Neural progenitor cell (in vitro differentiated cells): Measurements from ENCODE around the gene NSUN7. TPM values are rescaled to one million over a fixed set of nuclear protein-coding genes. Genes with fewer than 3 reads are reported as not detected.

ENCODE experiments used
- DNase-seq: peaks from one replicate; pipeline ENCODE4 v3.0.0-alpha.2; 2016; ENCODE audit warnings: low spot score
- H2AFZ ChIP-seq: fragments of 200-600 bp; sonication (generic); replicated peaks from 2 replicates; pipeline ENCODE4 v1.6.1; 2016; ENCODE audit warnings: antibody characterized with exemption
- H3F3A ChIP-seq: fragments of 200-600 bp; sonication (generic); 2 replicates; pipeline ENCODE4 v1.6.1; 2016; ENCODE audit warnings: antibody characterized with exemption, low read depth
- H3K27ac ChIP-seq: fragments of 200-600 bp; sonication (generic); 2 replicates; pipeline ENCODE4 v1.5.1; 2016; ENCODE audit warnings: mild to moderate bottlenecking
- H3K27me3 ChIP-seq: fragments of 200-600 bp; sonication (generic); 2 replicates; pipeline ENCODE4 v1.6.1; 2016; ENCODE audit warnings: mild to moderate bottlenecking, moderate library complexity
- H3K36me3 ChIP-seq: fragments of 200-600 bp; sonication (generic); 2 replicates; pipeline ENCODE4 v1.5.1; 2016
- H3K4me1 ChIP-seq: fragments of 200-600 bp; sonication (generic); 2 replicates; pipeline ENCODE4 v1.6.1; 2016; ENCODE audit warnings: mixed run types
- H3K4me2 ChIP-seq: fragments of 200-600 bp; sonication (generic); 2 replicates; pipeline ENCODE4 v1.6.1; 2016
- H3K4me3 ChIP-seq: fragments of 200-600 bp; sonication (generic); 2 replicates; pipeline ENCODE4 v1.5.1; 2016
- H3K79me2 ChIP-seq: fragments of 200-600 bp; sonication (generic); 2 replicates; pipeline ENCODE4 v1.6.1; 2016; ENCODE audit warnings: low read depth
- H3K9ac ChIP-seq: fragments of 200-600 bp; sonication (generic); 2 replicates; pipeline ENCODE4 v1.6.1; 2016
- H3K9me3 ChIP-seq: fragments of 200-600 bp; sonication (generic); 2 replicates; pipeline ENCODE4 v1.5.1; 2016; ENCODE audit warnings: low read depth
- H4K20me1 ChIP-seq: fragments of 200-600 bp; sonication (generic); 2 replicates; pipeline ENCODE4 v1.6.1; 2016; ENCODE audit warnings: low read depth
- H3K27ac Mint-ChIP-seq: 3 replicates; pipeline ENCODE4 v1.8.0; 2021; ENCODE audit warnings: mixed read lengths
- H3K27me3 Mint-ChIP-seq: 2 replicates; pipeline ENCODE4 v1.8.0; 2022; ENCODE audit warnings: low read depth, mild to moderate bottlenecking, inconsistent platforms, moderate library complexity, mixed read lengths; ENCODE audit not compliant: insufficient read depth
- H3K36me3 Mint-ChIP-seq: 3 replicates; pipeline ENCODE4 v1.8.0; 2021; ENCODE audit warnings: mixed read lengths
- H3K4me1 Mint-ChIP-seq: 3 replicates; pipeline ENCODE4 v1.8.0; 2021; ENCODE audit warnings: mixed read lengths
- H3K4me3 Mint-ChIP-seq: 3 replicates; pipeline ENCODE4 v1.8.0; 2021; ENCODE audit warnings: mild to moderate bottlenecking, moderate library complexity, mixed read lengths
- H3K9me3 Mint-ChIP-seq: 3 replicates; pipeline ENCODE4 v1.8.0; 2020; ENCODE audit warnings: mixed read lengths
- EZH2 ChIP-seq: fragments of 200-600 bp; sonication (generic); IDR thresholded peaks from 2 replicates; pipeline ENCODE4 v1.6.1; 2017; ENCODE audit warnings: antibody characterized with exemption, mild to moderate bottlenecking, moderate library complexity
- EZH2phosphoT487 ChIP-seq: fragments of 200-600 bp; sonication (generic); IDR thresholded peaks from 2 replicates; pipeline ENCODE4 v1.6.1; 2017; ENCODE audit warnings: antibody characterized with exemption
- total RNA-seq: library from RNA; depleted of rRNA; stranded (reverse); fragments of >200 nt; gene quantifications from 2 replicates; pipeline ENCODE4 v1.2.3, GENCODE V29; 2015; ENCODE audit warnings: low replicate concordance
- TF ChIP-seq, protein P1 (sequence below): fragments of 200-600 bp; sonication (generic); IDR thresholded peaks from 2 replicates; pipeline ENCODE4 v1.5.1; 2017; ENCODE audit warnings: antibody characterized with exemption, mild to moderate bottlenecking

The NSUN7 gene
- total RNA-seq, 1 donor from 2014 or later: 37.4 TPM

DNA sequence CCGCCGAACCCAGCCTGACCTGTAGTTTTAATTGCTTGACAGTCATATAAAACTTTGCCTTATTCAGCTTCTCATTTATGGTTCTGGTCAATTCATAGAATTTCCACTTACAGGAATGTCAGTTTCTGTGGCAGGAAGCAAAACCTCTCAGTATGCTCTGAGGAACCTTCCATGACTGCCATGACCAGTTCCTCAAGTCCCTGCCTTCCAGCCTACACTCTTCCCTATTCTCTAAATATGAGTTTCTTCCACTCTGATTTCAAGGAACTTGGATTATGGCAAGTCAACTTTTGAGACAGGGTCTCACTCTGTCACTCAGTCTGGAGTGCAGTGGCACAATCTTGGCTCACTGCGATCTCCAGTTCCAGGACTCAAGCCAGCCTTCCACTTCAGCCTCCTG, 26.0 kb upstream of the NSUN7 start:
- no peaks in the 10 kb centered on the region for H3K36me3 Mint-ChIP-seq
- DNase-seq: no peak
- H3K27ac Mint-ChIP-seq: no peak overlapping the region
- H2AFZ ChIP-seq: no peak overlapping the region
- H3K9me3 ChIP-seq: no peaks in the 10 kb centered on the region
- peaks cover 28% of the 10 kb centered on the region for H3K4me1 ChIP-seq
- no peak overlapping the region for H3K4me3 ChIP-seq
- H3K4me3 Mint-ChIP-seq: no peak overlapping the region
- H3K27me3 Mint-ChIP-seq: no peaks in the 10 kb centered on the region
- H3F3A ChIP-seq: peaks cover 15% of the 10 kb centered on the region
- H3K79me2 ChIP-seq: no peaks in the 10 kb centered on the region
- H3K27ac ChIP-seq: no peak overlapping the region
- H4K20me1 ChIP-seq: no peaks in the 10 kb centered on the region
- H3K4me1 Mint-ChIP-seq: peaks cover 15% of the 10 kb centered on the region
- H3K9ac ChIP-seq: no peak overlapping the region
- no peak overlapping the region for H3K4me2 ChIP-seq
- no peaks in the 10 kb centered on the region for H3K27me3 ChIP-seq
- no peaks in the 10 kb centered on the region for H3K9me3 Mint-ChIP-seq
- TF ChIP-seq, protein P1, sequence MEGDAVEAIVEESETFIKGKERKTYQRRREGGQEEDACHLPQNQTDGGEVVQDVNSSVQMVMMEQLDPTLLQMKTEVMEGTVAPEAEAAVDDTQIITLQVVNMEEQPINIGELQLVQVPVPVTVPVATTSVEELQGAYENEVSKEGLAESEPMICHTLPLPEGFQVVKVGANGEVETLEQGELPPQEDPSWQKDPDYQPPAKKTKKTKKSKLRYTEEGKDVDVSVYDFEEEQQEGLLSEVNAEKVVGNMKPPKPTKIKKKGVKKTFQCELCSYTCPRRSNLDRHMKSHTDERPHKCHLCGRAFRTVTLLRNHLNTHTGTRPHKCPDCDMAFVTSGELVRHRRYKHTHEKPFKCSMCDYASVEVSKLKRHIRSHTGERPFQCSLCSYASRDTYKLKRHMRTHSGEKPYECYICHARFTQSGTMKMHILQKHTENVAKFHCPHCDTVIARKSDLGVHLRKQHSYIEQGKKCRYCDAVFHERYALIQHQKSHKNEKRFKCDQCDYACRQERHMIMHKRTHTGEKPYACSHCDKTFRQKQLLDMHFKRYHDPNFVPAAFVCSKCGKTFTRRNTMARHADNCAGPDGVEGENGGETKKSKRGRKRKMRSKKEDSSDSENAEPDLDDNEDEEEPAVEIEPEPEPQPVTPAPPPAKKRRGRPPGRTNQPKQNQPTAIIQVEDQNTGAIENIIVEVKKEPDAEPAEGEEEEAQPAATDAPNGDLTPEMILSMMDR: no peak
- TF ChIP-seq EZH2 (no peak), EZH2phosphoT487 (no peak)
- H3K36me3 ChIP-seq: no peaks in the 10 kb centered on the region

DNA sequence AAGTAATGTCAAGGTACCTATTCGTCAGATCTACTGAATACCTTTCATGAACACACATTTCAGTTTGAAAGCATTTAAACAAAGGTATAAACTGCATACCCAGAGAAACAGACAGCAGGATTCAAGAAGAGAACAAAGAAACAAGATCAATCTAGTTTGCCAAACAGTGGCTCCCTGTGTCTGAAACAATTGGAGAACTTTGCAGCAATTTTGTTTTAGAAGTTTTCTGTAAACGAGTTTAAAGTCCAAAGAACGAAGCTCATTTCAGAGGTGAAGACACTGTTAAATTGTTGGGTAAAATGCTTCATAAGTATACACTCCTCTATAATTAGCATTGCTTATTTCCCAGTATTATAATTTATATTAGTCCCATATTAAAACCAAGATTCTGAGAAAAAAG, 21.4 kb upstream of the NSUN7 start:
- Mint-ChIP-seq H3K9me3 (no peaks in the 10 kb centered on the region), H3K27me3 (no peaks in the 10 kb centered on the region), H3K27ac (no peak overlapping the region), H3K4me3 (no peak overlapping the region), H3K4me1 (peaks cover 6% of the 10 kb centered on the region), H3K36me3 (no peaks in the 10 kb centered on the region)
- H3K36me3 ChIP-seq: no peaks in the 10 kb centered on the region
- TF ChIP-seq EZH2phosphoT487 (no peak), EZH2 (no peak)
- TF ChIP-seq, protein P1: no peak
- peaks cover 12% of the 10 kb centered on the region for H3K4me1 ChIP-seq
- H3F3A ChIP-seq: peaks cover 9% of the 10 kb centered on the region
- H3K9ac ChIP-seq: no peak overlapping the region
- H4K20me1 ChIP-seq: no peaks in the 10 kb centered on the region
- H3K79me2 ChIP-seq: no peaks in the 10 kb centered on the region
- H3K4me3 ChIP-seq: no peak overlapping the region
- no peak overlapping the region for H3K27ac ChIP-seq
- peak; percentile 41 for DNase-seq
- peak overlapping the region; percentile 31 for H3K4me2 ChIP-seq
- H3K9me3 ChIP-seq: no peaks in the 10 kb centered on the region
- H2AFZ ChIP-seq: no peak overlapping the region
- H3K27me3 ChIP-seq: no peaks in the 10 kb centered on the region

DNA sequence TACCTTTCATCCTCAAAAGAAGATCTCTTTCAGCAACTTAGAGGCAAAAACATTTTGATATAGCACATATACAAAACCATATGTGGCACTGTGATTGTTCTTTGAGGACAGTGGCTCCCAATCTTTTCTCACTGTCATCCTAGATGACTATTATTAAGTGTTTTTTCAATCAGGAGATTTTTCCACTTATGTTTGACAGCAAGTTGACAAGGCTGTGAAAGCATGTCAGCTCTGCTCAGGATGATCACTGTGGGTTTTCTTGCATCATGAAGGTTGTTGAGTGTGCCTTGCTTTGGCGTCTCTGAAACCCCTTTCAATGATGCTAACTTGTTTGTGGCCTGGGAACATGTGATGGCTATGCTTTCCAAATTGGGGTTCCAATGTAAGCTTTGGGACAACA, 20.2 kb upstream of the NSUN7 start:
- Mint-ChIP-seq H3K4me3 (no peak overlapping the region), H3K4me1 (peaks cover 6% of the 10 kb centered on the region), H3K9me3 (no peaks in the 10 kb centered on the region), H3K27ac (no peak overlapping the region), H3K27me3 (no peaks in the 10 kb centered on the region), H3K36me3 (no peaks in the 10 kb centered on the region)
- Histone ChIP-seq H3K4me3 (no peak overlapping the region), H2AFZ (peak overlapping the region; percentile 34), H3K4me2 (no peak overlapping the region), H3K4me1 (peaks cover 12% of the 10 kb centered on the region), H3K9ac (no peak overlapping the region), H3K27me3 (no peaks in the 10 kb centered on the region), H3F3A (peaks cover 9% of the 10 kb centered on the region), H3K36me3 (no peaks in the 10 kb centered on the region), H3K9me3 (no peaks in the 10 kb centered on the region), H4K20me1 (no peaks in the 10 kb centered on the region), H3K79me2 (no peaks in the 10 kb centered on the region), H3K27ac (no peak overlapping the region)
- no peak for DNase-seq
- TF ChIP-seq, protein P1: no peak
- TF ChIP-seq EZH2 (no peak), EZH2phosphoT487 (no peak)
